Nucleus accumbens (tissue), 56 donors: ENCODE data around the gene SLC7A6OS.
A peak's percentile ranks its signal among the peaks of the same experiment; 100 is the strongest.
"Not testable (repeated sequence)": the region's sequence is repeated elsewhere in the genome, so short reads cannot be mapped to it uniquely, and the experiment has no call there.

Source experiments
- DNase-seq, 56 donors: peaks; one replicate each; lab custom pipeline; 2025; lab: John Stamatoyannopoulos, UW

SLC7A6OS gene

GRCh38 chr16:68299571-68300453, 10.9 kb downstream of the SLC7A6OS start:
- DNase-seq, result no peak

- DNase-seq, result peak in 9 of 56 donors; percentile 4 to 49 (median 9)
These were observed 11.7 kb downstream of the SLC7A6OS start for GRCh38 chr16:68298907-68299561.

- DNase-seq, result no peak
These were observed 12.4 kb downstream of the SLC7A6OS start for GRCh38 chr16:68298312-68298711.

GRCh38 chr16:68297908-68298307, 12.8 kb downstream of the SLC7A6OS start:
- no peak for DNase-seq

- DNase-seq, result peak in 3 of 56 donors; percentile 10 to 21 (median 11)
These were observed 14.1 kb downstream of the SLC7A6OS start for GRCh38 chr16:68296693-68297092.

- DNase-seq, result no peak
These were observed 14.5 kb downstream of the SLC7A6OS start for GRCh38 chr16:68296291-68296690.

GRCh38 chr16:68292425-68292824, 18.3 kb downstream of the SLC7A6OS start:
- no peak for DNase-seq

- no peak for DNase-seq
These were observed 19.5 kb downstream of the SLC7A6OS start for GRCh38 chr16:68291227-68291626.

- DNase-seq, result no peak
These were observed 20.3 kb downstream of the SLC7A6OS start for GRCh38 chr16:68290450-68290849.

GRCh38 chr16:68289621-68290329, 21.0 kb downstream of the SLC7A6OS start:
- peak in 3 of 56 donors; percentile 8 to 26 (median 12) for DNase-seq

GRCh38 chr16:68289202-68289601, 21.5 kb downstream of the SLC7A6OS start:
- no peak for DNase-seq

GRCh38 chr16:68288796-68289195, 21.9 kb downstream of the SLC7A6OS start:
- not testable (repeated sequence) for DNase-seq

GRCh38 chr16:68288252-68288650, 22.5 kb downstream of the SLC7A6OS start:
- no peak for DNase-seq

GRCh38 chr16:68287276-68288251, 23.2 kb downstream of the SLC7A6OS start:
- no peak for DNase-seq

- DNase-seq, result no peak
These were observed 24.3 kb downstream of the SLC7A6OS start for GRCh38 chr16:68286153-68287074.

- no peak for DNase-seq
These were observed 25.1 kb downstream of the SLC7A6OS start for GRCh38 chr16:68285683-68286082.

GRCh38 chr16:68284847-68285246, 25.9 kb downstream of the SLC7A6OS start:
- DNase-seq, result no peak

- DNase-seq, result no peak
These were observed 26.7 kb downstream of the SLC7A6OS start for GRCh38 chr16:68283801-68284598.
